Transverse colon (tissue), 4 donors: Measurements from ENCODE around the gene GLIS2. TPM values are rescaled to one million over a fixed set of nuclear protein-coding genes. Genes with fewer than 3 reads are reported as not detected.

Experiments used
- DNase-seq: peaks from one replicate; pipeline ENCODE4 v3.0.0-alpha.2; 2019
- H3K27ac ChIP-seq, 4 donors: fragments of 200-600 bp; sonication (generic); 2 replicates each; pipeline ENCODE4 v1.5.1; 2016 to 2018; ENCODE audit warnings: inconsistent platforms in 4 of 4
- H3K27me3 ChIP-seq: fragments of 200-600 bp; sonication (generic); 2 replicates; pipeline ENCODE4 v1.5.1; 2017; ENCODE audit warnings: inconsistent platforms
- H3K36me3 ChIP-seq, 4 donors: fragments of 200-600 bp; sonication (generic); 2 replicates each; pipeline ENCODE4 v1.5.1; 2017 to 2019; ENCODE audit warnings: inconsistent platforms in 4 of 4
- H3K4me1 ChIP-seq, 4 donors: fragments of 200-600 bp; sonication (generic); 2 replicates each; pipeline ENCODE4 v1.5.1; 2017 to 2020; ENCODE audit warnings: inconsistent platforms in 4 of 4
- H3K4me3 ChIP-seq, 4 donors: fragments of 200-600 bp; sonication (generic); 1 replicate in 1 of 4; 2 replicates in 3 of 4; pipeline versions ENCODE4 v1.5.1 to v1.6.1; 2017 to 2019; ENCODE audit warnings: inconsistent platforms in 4 of 4
- H3K9me3 ChIP-seq, 2 donors: fragments of 200-600 bp; sonication (generic); 2 replicates each; pipeline ENCODE4 v1.5.1; 2017 to 2019; ENCODE audit warnings: inconsistent platforms in 2 of 2
- EP300 ChIP-seq: sonication (generic); formaldehyde crosslinking; IDR thresholded peaks from one replicate; pipeline ENCODE4 v1.6.1; 2017; ENCODE audit warnings: antibody characterized with exemption, low read depth
- POLR2A ChIP-seq: fragments of 450-650 bp; IDR thresholded peaks from one replicate; pipeline ENCODE4 v1.6.1; 2016; ENCODE audit warnings: antibody characterized with exemption, mild to moderate bottlenecking, moderate library complexity
- POLR2AphosphoS5 ChIP-seq, 3 donors: sonication (generic); formaldehyde crosslinking; IDR thresholded peaks; one replicate each; pipeline ENCODE4 v1.6.1; 2016; ENCODE audit warnings: antibody characterized with exemption in 3 of 3
- WGBS, 2 donors: methylation state at CpG; one replicate each; pipeline ENCODE4 v1.1.5; 2018; ENCODE audit warnings: low coverage in 1 of 2; 5-methylcytosine and 5-hydroxymethylcytosine counted together
- in situ Hi-C, 4 donors: fragments of 200-750 bp; cut with MboI; loops; one replicate each; pipeline versions ENCODE4 v1.15.0 to v1.15.1; 2017; ENCODE audit warnings: low sequenced_read_pairs in 3 of 4, low pct_ligation_motif_present in 1 of 4, low pct_unique_long_range_greater_than_20kb in 1 of 4
- intact Hi-C: fragments of 100-400 bp; cut with DNase I; formaldehyde crosslinking; loops from one replicate; pipeline ENCODE4 v1.15.1; 2023; ENCODE audit warnings: low total_unique reads
- total RNA-seq, 4 donors: library from RNA; depleted of rRNA; stranded (reverse); fragments of >200 nt; gene quantifications; one replicate each; pipeline ENCODE4 v1.1.0, GENCODE V29; 2016
- TF ChIP-seq, protein P1 (sequence below), 5 experiments: fragments of 200-600 bp in 3 of 5; fragments of 450-650 bp in 2 of 5; sonication (generic) in 3 of 5; IDR thresholded peaks; 1 replicate in 2 of 5; 2 replicates in 3 of 5; pipeline ENCODE4 v1.5.1; 2016 to 2017; ENCODE audit warnings: antibody characterized with exemption in 5 of 5, inconsistent platforms in 3 of 5, mild to moderate bottlenecking in 2 of 5, moderate library complexity in 1 of 5

The GLIS2 gene
- total RNA-seq, 4 donors from 2014 or later: 0.68 to 5.0 (median 1.8) TPM

DNA sequence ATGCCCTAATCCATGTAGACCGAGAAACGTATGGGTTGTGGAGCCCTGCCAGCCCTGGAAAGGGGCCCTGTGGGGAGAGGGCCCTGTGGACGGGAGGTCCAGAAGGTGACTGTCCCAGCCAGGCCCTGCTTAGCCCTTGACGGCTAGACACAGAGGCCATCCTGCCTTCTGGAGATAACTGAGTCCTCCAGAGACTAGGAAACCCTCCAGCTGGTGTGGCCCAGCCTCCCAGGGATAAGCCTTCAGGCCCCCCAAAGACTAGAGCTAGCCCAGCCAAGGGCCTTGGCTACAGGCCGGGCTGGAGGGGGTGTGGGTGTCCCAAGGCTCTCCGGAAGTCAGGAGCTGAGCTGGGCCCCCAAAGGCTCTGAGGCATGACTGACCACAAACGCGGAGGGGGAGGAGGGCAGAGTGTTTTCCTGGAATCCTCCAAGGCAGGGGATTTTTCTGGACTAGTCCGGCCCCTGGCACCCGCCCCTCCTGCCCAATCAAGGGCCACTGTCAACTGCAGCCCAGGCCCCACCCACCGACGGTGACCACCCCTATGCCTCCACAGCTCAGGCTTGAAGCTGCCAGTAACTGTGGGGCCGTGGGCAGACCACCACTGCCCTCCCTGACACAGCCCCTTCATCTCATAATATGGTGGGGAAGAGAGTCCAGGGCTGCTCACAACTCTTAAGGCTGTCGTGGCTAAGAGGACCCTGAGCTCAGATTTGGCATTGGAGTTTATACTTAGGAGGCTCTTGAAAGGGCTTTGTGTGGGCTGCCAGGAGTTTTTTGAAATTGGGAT is 54.9 kb downstream of the GLIS2 start:
- DNase-seq: peak; percentile 57
- H3K4me3 ChIP-seq: peak overlapping the region in 1 of 4 donors; percentile 60
- intact Hi-C loops: no loop called here
- TF ChIP-seq POLR2A (no peak), POLR2AphosphoS5 (IDR thresholded peaks at IDR 0.05) (peak in 2 of 3 donors; percentile 17 to 21), EP300 (no peak)
- TF ChIP-seq, protein P1, sequence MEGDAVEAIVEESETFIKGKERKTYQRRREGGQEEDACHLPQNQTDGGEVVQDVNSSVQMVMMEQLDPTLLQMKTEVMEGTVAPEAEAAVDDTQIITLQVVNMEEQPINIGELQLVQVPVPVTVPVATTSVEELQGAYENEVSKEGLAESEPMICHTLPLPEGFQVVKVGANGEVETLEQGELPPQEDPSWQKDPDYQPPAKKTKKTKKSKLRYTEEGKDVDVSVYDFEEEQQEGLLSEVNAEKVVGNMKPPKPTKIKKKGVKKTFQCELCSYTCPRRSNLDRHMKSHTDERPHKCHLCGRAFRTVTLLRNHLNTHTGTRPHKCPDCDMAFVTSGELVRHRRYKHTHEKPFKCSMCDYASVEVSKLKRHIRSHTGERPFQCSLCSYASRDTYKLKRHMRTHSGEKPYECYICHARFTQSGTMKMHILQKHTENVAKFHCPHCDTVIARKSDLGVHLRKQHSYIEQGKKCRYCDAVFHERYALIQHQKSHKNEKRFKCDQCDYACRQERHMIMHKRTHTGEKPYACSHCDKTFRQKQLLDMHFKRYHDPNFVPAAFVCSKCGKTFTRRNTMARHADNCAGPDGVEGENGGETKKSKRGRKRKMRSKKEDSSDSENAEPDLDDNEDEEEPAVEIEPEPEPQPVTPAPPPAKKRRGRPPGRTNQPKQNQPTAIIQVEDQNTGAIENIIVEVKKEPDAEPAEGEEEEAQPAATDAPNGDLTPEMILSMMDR (IDR thresholded peaks at IDR 0.05): no peak
- 63 to 80% methylated on average over 1 to 12 of the region's 14 CpGs for WGBS, 2 donors
- no peaks in the 10 kb centered on the region for H3K36me3 ChIP-seq
- no peaks in the 10 kb centered on the region for H3K27me3 ChIP-seq
- H3K27ac ChIP-seq: peak overlapping the region; percentile 78 to 92 (median 83)
- no peaks in the 10 kb centered on the region for H3K9me3 ChIP-seq
- in situ Hi-C loops: no loop called here
- H3K4me1 ChIP-seq: peaks cover 21 to 45% (median 37%) of the 10 kb centered on the region in 4 donors

- no peaks in the 10 kb centered on the region for H3K27me3 ChIP-seq
- in situ Hi-C loops (no loop called here), intact Hi-C loops (no loop called here)
- H3K9me3 ChIP-seq: no peaks in the 10 kb centered on the region
- peak; percentile 77 for DNase-seq
- peak within 1 kb of the TSS; percentile 78 to 92 (median 83) for H3K27ac ChIP-seq
- H3K4me1 ChIP-seq: peaks cover 23 to 52% (median 42%) of the 10 kb centered on the region in 4 donors
- H3K4me3 ChIP-seq: peak within 1 kb of the TSS; percentile 52 to 67 (median 58)
- TF ChIP-seq POLR2A: peak; percentile 83
- TF ChIP-seq EP300: no peak
- TF ChIP-seq, protein P1 (IDR thresholded peaks at IDR 0.05): no peak
- peak; percentile 95 to 97 (median 97) for TF ChIP-seq POLR2AphosphoS5 (IDR thresholded peaks at IDR 0.05)
- no peaks in the 10 kb centered on the region for H3K36me3 ChIP-seq
- 19% methylated on average over 10 of the region's 50 CpGs; no CpG with 5 or more reads in 1 of the 2 donors for WGBS, 2 donors
Observed at GRCh38 chr16:4371357-4372000, 55.6 kb downstream of the GLIS2 start, which contains the start of gene VASN. TSS of gene VASN (plus strand) at chr16:4371848. CDS start at chr16:4380878, 9,030 bp downstream.

DNA sequence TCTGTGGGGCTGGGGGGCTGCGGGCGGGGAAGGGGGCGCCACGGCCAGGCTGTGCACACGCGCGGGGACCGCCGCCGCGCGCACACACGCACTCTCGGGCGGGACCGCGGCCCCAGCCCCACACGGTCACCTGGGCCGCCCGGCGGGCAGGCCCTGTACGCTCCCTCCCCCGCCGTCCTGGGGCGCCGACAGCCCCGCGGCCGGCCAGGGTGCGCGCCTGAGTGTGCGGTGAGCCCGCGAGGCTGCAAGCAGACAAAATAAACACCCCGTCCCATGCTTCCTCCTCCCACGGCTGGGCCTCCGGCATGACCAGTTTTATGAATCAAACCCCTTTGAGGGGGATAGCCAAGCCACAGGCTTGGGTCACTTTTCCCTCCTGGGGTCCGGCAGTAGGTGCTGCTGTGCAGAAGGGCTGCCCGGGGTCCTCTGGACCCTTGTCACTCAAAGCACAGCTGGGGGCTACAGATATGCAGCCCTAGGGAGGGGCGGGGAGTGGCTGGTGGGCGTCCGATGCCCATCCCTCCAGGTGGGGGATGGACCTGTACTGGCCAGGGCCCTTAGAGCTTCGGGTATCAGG is 56.2 kb downstream of the GLIS2 start:
- peaks cover 23 to 58% (median 46%) of the 10 kb centered on the region in 4 donors for H3K4me1 ChIP-seq
- H3K36me3 ChIP-seq: no peaks in the 10 kb centered on the region
- intact Hi-C loops (no loop called here), in situ Hi-C loops (no loop called here)
- TF ChIP-seq POLR2A (no peak), EP300 (no peak), POLR2AphosphoS5 (IDR thresholded peaks at IDR 0.05) (no peak)
- TF ChIP-seq, protein P1 (IDR thresholded peaks at IDR 0.05): no peak
- WGBS, 2 donors: 35% methylated on average over 6 of the region's 43 CpGs; no CpG with 5 or more reads in 1 of the 2 donors
- H3K27me3 ChIP-seq: no peaks in the 10 kb centered on the region
- peak overlapping the region; percentile 52 to 67 (median 58) for H3K4me3 ChIP-seq
- no peak for DNase-seq
- H3K27ac ChIP-seq: peak overlapping the region; percentile 78 to 92 (median 83)
- H3K9me3 ChIP-seq: no peaks in the 10 kb centered on the region
